ENCODE results near the gene HP. TPM values are rescaled to one million over a fixed set of nuclear protein-coding genes. Genes with fewer than 3 reads are reported as not detected.
"Not testable (repeated sequence)": the region's sequence is repeated elsewhere in the genome, so short reads cannot be mapped to it uniquely, and the experiment has no call there.

Gene HP, protein sequence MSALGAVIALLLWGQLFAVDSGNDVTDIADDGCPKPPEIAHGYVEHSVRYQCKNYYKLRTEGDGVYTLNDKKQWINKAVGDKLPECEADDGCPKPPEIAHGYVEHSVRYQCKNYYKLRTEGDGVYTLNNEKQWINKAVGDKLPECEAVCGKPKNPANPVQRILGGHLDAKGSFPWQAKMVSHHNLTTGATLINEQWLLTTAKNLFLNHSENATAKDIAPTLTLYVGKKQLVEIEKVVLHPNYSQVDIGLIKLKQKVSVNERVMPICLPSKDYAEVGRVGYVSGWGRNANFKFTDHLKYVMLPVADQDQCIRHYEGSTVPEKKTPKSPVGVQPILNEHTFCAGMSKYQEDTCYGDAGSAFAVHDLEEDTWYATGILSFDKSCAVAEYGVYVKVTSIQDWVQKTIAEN
- total RNA-seq (under 1 TPM in 1 of 2 donors, not detected in 1; 0.57 TPM), total RNA-seq (0 reads per million in 2 donors)

DNA sequence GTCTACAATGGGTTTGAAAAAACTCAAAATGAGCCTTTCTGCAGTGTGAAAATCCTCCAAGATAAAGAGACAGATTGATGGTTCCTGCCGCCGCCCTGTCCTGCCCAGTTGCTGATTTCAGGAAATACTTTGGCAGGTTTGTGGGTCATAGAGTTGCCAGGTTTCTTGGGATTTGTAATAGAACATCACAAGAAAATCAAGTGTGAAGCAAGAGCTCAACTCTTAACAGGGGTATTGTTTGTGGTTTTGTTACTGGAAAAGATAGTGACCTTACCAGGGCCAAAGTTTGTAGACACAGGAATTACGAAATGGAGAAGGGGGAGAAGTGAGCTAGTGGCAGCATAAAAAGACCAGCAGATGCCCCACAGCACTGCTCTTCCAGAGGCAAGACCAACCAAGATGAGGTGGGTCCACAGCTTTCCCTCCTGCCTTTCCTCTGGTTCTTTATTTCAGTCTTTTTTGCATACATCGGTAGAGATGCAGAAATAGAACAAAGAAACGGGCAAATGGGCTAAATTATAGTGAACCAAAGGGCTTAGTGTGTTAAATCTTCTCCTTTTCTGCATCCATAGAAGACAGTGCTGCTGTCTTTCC, at the start of gene HP:
TSS of gene HP (plus strand) at position 252 of the 594 bp plus-strand sequence. CDS start at position 400, 148 bp downstream.
- H3K4me3 Mint-ChIP-seq; H3K9me3 ChIP-seq (ENCODE audit: control insufficient read depth, low read length, poor library complexity, severe bottlenecking); H3K36me3 Mint-ChIP-seq (ENCODE audit: low read depth); H3K27ac Mint-ChIP-seq; H3K27me3 Mint-ChIP-seq; ATAC-seq; DNase-seq; H3K4me1 Mint-ChIP-seq: not testable (repeated sequence)

- Mint-ChIP-seq H3K27me3 (peaks cover 10% of the 10 kb centered on the region), H3K4me1 (peaks cover 11% of the 10 kb centered on the region)
- not testable (repeated sequence) for ATAC-seq; DNase-seq; H3K36me3 Mint-ChIP-seq (ENCODE audit: low read depth); H3K27ac Mint-ChIP-seq; H3K4me3 Mint-ChIP-seq; H3K9me3 ChIP-seq (ENCODE audit: control insufficient read depth, low read length, poor library complexity, severe bottlenecking)
Measured at GRCh38 chr16:72008065-72008423, 46.3 kb upstream of the HP start.

DNA sequence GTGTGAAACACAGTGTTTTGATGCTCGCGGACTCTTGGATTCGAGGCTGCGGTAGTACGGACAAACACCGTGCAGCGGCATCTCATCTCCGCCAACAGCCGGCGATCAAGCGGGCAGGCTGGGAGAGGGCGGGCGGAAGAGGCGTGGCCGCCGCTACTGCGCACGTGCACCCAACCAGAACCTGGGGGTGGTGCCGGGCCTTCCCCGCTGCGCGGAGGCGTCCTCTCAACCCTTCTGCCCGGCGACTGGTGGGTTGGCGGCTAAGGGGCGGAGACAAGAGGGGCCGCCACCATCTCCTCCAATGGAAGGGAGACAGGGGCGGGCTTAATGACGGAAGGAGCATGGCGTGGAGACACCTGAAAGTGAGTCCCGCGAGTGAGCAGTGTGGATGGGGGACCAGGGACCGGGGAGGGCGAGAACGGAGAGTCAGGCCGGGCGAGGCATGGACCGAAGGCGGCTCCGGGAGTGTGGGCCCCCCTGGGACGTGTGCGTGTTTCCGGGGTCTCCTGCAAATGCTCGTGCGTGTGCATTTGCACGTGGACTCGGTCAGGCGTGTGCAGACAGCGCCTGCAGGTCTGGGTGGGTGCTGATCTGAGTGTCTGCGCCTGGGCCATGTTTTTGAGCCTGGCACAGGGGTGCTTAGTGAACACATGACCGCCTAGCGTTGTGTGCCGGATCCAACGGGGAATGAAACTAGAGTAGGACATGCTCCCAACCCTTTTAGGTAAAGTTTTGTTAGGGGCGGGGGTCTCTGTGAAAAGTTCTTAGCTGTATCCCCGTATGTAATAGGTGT, 45.7 kb upstream of the HP start, which contains the start of gene DHODH:
TSS of gene DHODH (plus strand) at position 321 of the 793 bp plus-strand sequence. CDS start at position 342, 21 bp downstream.
- Mint-ChIP-seq H3K27ac (peak within 1 kb of the TSS; percentile 37), H3K4me3 (peak within 1 kb of the TSS; percentile 99), H3K27me3 (peaks cover 10% of the 10 kb centered on the region), H3K4me1 (peaks cover 11% of the 10 kb centered on the region), H3K36me3 (ENCODE audit: low read depth) (peaks cover 2% of the 10 kb centered on the region)
- no peaks in the 10 kb centered on the region for H3K9me3 ChIP-seq (ENCODE audit: control insufficient read depth, low read length, poor library complexity, severe bottlenecking)
- ATAC-seq (peak; percentile 100), DNase-seq (peak; percentile 96 to 97 (median 97))

- Mint-ChIP-seq H3K27ac (no peak overlapping the region), H3K4me3 (peak overlapping the region; percentile 78), H3K36me3 (ENCODE audit: low read depth) (peaks cover 2% of the 10 kb centered on the region), H3K4me1 (peaks cover 11% of the 10 kb centered on the region), H3K27me3 (peaks cover 4% of the 10 kb centered on the region)
- ATAC-seq = no peak
- no peaks in the 10 kb centered on the region for H3K9me3 ChIP-seq (ENCODE audit: control insufficient read depth, low read length, poor library complexity, severe bottlenecking)
- no peak for DNase-seq
Measured at GRCh38 chr16:72009779-72010178, 44.5 kb upstream of the HP start.

DNA sequence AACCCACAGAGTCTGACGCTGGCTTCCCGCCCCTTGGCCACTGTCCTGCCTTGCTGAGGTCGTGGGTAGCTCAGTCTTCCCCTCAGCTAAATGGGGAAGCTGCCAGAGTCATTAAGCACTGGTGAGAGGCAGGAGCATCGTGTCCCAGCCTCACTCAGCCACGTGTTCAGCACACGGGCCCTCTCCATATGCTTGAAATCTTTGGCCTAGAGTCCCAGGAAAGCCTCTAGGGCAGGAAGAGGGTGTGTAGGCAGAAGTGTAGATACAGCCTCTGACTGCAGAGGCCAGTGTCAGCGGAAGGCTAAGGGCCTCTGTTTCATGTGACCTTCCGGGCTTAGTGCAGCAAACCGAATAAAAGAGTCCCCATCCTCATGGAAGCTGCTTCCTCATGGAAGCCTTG, 41.7 kb upstream of the HP start:
- Mint-ChIP-seq H3K4me1 (peaks cover 16% of the 10 kb centered on the region), H3K4me3 (no peak overlapping the region), H3K27me3 (no peaks in the 10 kb centered on the region), H3K36me3 (ENCODE audit: low read depth) (peaks cover 5% of the 10 kb centered on the region), H3K27ac (peak overlapping the region; percentile 43)
- no peaks in the 10 kb centered on the region for H3K9me3 ChIP-seq (ENCODE audit: control insufficient read depth, low read length, poor library complexity, severe bottlenecking)
- ATAC-seq (no peak), DNase-seq (no peak)

DNA sequence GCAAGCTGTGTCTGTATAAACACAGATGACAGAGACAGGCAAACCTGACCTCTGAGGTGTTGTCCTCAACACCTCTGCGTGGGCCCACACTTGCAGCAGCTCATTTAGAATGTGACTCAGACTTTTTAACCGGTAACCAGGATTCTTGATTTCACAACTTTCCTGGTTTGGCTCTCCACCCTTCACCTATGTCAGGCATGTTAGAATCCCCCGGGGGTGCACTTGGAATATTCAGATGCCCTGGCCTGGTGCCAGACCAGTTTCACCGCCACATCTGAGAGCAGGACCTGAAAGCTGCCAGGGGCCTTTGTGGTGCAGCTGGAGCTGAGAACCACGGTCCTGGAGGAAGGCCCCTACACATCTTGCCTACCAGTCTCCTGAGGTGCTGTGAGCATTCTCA, 40.9 kb upstream of the HP start:
- Mint-ChIP-seq H3K4me1 (peaks cover 15% of the 10 kb centered on the region), H3K4me3 (no peak overlapping the region), H3K27ac (peak overlapping the region; percentile 43), H3K27me3 (no peaks in the 10 kb centered on the region), H3K36me3 (ENCODE audit: low read depth) (peaks cover 5% of the 10 kb centered on the region)
- H3K9me3 ChIP-seq (ENCODE audit: control insufficient read depth, low read length, poor library complexity, severe bottlenecking) = no peaks in the 10 kb centered on the region
- ATAC-seq = no peak
- DNase-seq = no peak

GRCh38 chr16:72013888-72014581, 40.3 kb upstream of the HP start:
- DNase-seq (no peak), ATAC-seq (no peak)
- Mint-ChIP-seq H3K27me3 (no peaks in the 10 kb centered on the region), H3K27ac (peak overlapping the region; percentile 51), H3K36me3 (ENCODE audit: low read depth) (peaks cover 3% of the 10 kb centered on the region), H3K4me1 (peaks cover 12% of the 10 kb centered on the region), H3K4me3 (no peak overlapping the region)
- H3K9me3 ChIP-seq (ENCODE audit: control insufficient read depth, low read length, poor library complexity, severe bottlenecking) = no peaks in the 10 kb centered on the region

GRCh38 chr16:72014675-72015074, 39.6 kb upstream of the HP start:
- no peaks in the 10 kb centered on the region for H3K9me3 ChIP-seq (ENCODE audit: control insufficient read depth, low read length, poor library complexity, severe bottlenecking)
- DNase-seq (no peak), ATAC-seq (no peak)
- Mint-ChIP-seq H3K4me1 (peaks cover 12% of the 10 kb centered on the region), H3K36me3 (ENCODE audit: low read depth) (peaks cover 3% of the 10 kb centered on the region), H3K27ac (peak overlapping the region; percentile 51), H3K4me3 (no peak overlapping the region), H3K27me3 (no peaks in the 10 kb centered on the region)

DNA sequence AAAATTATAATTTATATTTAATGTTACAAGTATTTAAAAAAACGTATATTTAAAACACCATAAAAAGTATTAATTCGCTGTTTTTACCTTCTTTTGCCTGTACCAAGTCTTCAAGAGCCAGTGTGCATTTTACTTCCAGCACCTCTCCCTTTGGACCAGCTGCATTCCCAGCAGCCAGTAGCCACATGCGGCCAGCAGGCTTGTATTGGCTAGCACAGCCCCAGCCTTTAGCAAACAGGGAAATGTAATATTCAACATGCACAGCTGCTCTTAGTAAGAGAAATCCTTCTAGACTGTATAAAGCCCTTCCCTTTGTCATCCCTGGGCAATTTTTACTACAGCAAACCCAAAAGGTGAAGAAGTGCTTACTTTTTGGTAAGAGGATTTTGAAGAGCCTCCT, 39.2 kb upstream of the HP start:
- no peaks in the 10 kb centered on the region for H3K27me3 Mint-ChIP-seq
- H3K4me1 Mint-ChIP-seq = peaks cover 10% of the 10 kb centered on the region
- ATAC-seq = no peak
- no peak overlapping the region for H3K27ac Mint-ChIP-seq
- H3K9me3 ChIP-seq (ENCODE audit: control insufficient read depth, low read length, poor library complexity, severe bottlenecking) = no peaks in the 10 kb centered on the region
- H3K36me3 Mint-ChIP-seq (ENCODE audit: low read depth) = peaks cover 3% of the 10 kb centered on the region
- H3K4me3 Mint-ChIP-seq = no peak overlapping the region
- no peak for DNase-seq

GRCh38 chr16:72018470-72018869, 35.8 kb upstream of the HP start:
- Mint-ChIP-seq H3K27me3 (no peaks in the 10 kb centered on the region), H3K4me1 (peaks cover 5% of the 10 kb centered on the region), H3K4me3 (no peak overlapping the region), H3K36me3 (ENCODE audit: low read depth) (peaks cover 7% of the 10 kb centered on the region), H3K27ac (no peak overlapping the region)
- H3K9me3 ChIP-seq (ENCODE audit: control insufficient read depth, low read length, poor library complexity, severe bottlenecking) = no peaks in the 10 kb centered on the region
- DNase-seq (no peak), ATAC-seq (no peak)

- H3K9me3 ChIP-seq (ENCODE audit: control insufficient read depth, low read length, poor library complexity, severe bottlenecking) = no peaks in the 10 kb centered on the region
- H3K27me3 Mint-ChIP-seq = no peaks in the 10 kb centered on the region
- H3K27ac Mint-ChIP-seq = no peak overlapping the region
- ATAC-seq (no peak), DNase-seq (no peak)
- peaks cover 4% of the 10 kb centered on the region for H3K4me1 Mint-ChIP-seq
- no peak overlapping the region for H3K4me3 Mint-ChIP-seq
- peaks cover 9% of the 10 kb centered on the region for H3K36me3 Mint-ChIP-seq (ENCODE audit: low read depth)
Measured at GRCh38 chr16:72021043-72021442, 33.3 kb upstream of the HP start.

GRCh38 chr16:72022127-72022526, 32.2 kb upstream of the HP start:
- H3K9me3 ChIP-seq (ENCODE audit: control insufficient read depth, low read length, poor library complexity, severe bottlenecking) = no peaks in the 10 kb centered on the region
- ATAC-seq (no peak), DNase-seq (no peak)
- no peaks in the 10 kb centered on the region for H3K27me3 Mint-ChIP-seq
- peaks cover 8% of the 10 kb centered on the region for H3K36me3 Mint-ChIP-seq (ENCODE audit: low read depth)
- no peak overlapping the region for H3K4me3 Mint-ChIP-seq
- H3K27ac Mint-ChIP-seq = no peak overlapping the region
- no peaks in the 10 kb centered on the region for H3K4me1 Mint-ChIP-seq

- H3K36me3 Mint-ChIP-seq (ENCODE audit: low read depth) = peaks cover 8% of the 10 kb centered on the region
Measured at GRCh38 chr16:72023962-72024361, 30.3 kb upstream of the HP start.

More at GRCh38 chr16:72023962-72024361, 30.3 kb upstream of the HP start:
- no peaks in the 10 kb centered on the region for H3K9me3 ChIP-seq (ENCODE audit: control insufficient read depth, low read length, poor library complexity, severe bottlenecking)
- H3K27ac Mint-ChIP-seq = no peak overlapping the region
- ATAC-seq (no peak), DNase-seq (no peak)
- no peaks in the 10 kb centered on the region for H3K27me3 Mint-ChIP-seq
- no peaks in the 10 kb centered on the region for H3K4me1 Mint-ChIP-seq
- no peak overlapping the region for H3K4me3 Mint-ChIP-seq

Measured in T-helper 17 cell (primary cell).